ENCODE results near the gene SOX6. TPM values are rescaled to one million over a fixed set of nuclear protein-coding genes. Genes with fewer than 3 reads are reported as not detected.
"Not testable (repeated sequence)": the region's sequence is repeated elsewhere in the genome, so short reads cannot be mapped to it uniquely, and the experiment has no call there.

The SOX6 gene
- total and polyA plus RNA-seq, 12 donors = 0.80 to 43.0 (median 21.2) TPM

DNA sequence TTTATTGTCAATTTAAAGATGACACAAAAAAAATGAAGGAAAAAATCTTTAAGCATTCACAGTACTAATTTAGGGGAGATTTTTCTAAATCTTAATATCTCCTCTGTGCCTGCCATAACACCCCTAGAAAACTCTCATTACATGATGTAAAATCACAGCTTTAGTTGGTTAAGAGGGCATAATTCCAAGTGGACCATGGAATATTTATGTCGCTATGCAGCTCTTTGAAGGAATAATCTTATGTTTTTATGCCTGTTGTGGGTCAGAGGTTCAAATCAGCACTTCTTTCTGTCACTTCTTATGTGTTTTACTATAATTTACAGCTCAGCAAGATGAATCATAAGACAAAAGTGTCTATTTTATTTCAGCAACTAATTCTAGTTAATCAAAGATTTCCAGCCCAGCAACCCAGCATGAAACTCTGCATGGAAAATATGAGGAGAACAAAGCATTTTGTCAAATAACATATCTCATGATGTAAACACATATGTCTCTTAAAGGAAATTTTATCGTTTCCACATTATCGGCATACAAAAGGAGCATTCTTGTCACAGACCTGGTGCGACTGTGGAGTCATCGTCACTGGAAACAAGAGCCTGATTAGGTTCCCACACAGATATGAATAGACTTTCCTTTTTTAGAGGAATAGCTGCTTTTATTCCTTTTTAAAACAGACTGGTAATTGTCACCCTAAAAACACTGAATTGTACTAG, 274.8 kb downstream of the SOX6 start:
- Histone ChIP-seq H3K36me3 (peaks cover 0 to 8% (median 0%) of the 10 kb centered on the region in 9 donors), H3K27me3 (no peaks in the 10 kb centered on the region), H3K4me1 (peaks cover 0 to 21% (median 15%) of the 10 kb centered on the region in 9 donors), H3K9me3 (peaks cover 0 to 6% (median 0%) of the 10 kb centered on the region in 11 donors), H3K4me3 (peak overlapping the region in 1 of 10 donors; percentile 12), H3K27ac (peak overlapping the region in 5 of 10 donors; percentile 24 to 57 (median 31))
- intact Hi-C loops (cut with DNase I) = no loop called here
- ATAC-seq (peak in 3 of 8 donors; percentile 9 to 63 (median 38)), DNase-seq (no peak)
- WGBS, 2 donors = 66 to 68% methylated on average over 5 of the region's 5 CpGs
- TF ChIP-seq, protein P1, sequence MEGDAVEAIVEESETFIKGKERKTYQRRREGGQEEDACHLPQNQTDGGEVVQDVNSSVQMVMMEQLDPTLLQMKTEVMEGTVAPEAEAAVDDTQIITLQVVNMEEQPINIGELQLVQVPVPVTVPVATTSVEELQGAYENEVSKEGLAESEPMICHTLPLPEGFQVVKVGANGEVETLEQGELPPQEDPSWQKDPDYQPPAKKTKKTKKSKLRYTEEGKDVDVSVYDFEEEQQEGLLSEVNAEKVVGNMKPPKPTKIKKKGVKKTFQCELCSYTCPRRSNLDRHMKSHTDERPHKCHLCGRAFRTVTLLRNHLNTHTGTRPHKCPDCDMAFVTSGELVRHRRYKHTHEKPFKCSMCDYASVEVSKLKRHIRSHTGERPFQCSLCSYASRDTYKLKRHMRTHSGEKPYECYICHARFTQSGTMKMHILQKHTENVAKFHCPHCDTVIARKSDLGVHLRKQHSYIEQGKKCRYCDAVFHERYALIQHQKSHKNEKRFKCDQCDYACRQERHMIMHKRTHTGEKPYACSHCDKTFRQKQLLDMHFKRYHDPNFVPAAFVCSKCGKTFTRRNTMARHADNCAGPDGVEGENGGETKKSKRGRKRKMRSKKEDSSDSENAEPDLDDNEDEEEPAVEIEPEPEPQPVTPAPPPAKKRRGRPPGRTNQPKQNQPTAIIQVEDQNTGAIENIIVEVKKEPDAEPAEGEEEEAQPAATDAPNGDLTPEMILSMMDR (IDR thresholded peaks at IDR 0.05) = no peak

DNA sequence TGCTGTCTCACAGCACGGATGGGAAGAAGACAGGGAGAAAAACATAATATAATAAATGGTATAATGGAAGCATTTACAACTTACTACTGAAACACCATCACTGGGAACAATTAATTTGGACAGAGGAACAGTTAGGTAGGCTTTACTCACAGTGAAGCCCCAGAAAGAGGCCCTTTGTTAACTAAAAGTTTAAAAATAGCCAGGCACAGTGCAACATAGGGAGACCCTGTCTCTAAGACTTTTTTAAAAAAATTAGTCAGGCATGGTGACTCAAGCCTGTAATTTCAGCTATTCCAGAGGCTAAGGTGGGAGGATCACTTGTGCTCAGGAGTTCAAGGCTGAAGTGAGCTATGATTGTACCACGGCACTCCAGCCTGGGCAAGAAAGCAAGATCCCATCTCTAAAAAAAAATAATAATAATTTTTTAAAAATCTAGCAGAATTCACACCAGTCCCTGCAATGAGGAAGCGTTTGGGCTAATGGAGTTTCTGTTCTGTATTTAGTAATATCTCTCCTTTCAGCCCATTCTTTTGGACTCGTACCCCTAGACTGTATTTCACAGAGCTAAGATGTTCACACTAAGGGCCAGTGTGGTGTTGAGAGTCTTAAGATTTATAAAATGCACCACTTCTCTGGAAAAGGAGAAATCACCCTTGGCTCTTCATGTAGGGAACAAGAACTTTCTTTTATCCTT, 275.5 kb downstream of the SOX6 start:
- Histone ChIP-seq H3K27ac (peak overlapping the region in 4 of 10 donors; percentile 24 to 57 (median 39)), H3K27me3 (no peaks in the 10 kb centered on the region), H3K9me3 (peaks cover 0 to 6% (median 0%) of the 10 kb centered on the region in 11 donors), H3K4me3 (no peak overlapping the region), H3K4me1 (peaks cover 0 to 21% (median 15%) of the 10 kb centered on the region in 9 donors), H3K36me3 (peaks cover 0 to 8% (median 0%) of the 10 kb centered on the region in 9 donors)
- DNase-seq (no peak), ATAC-seq (no peak)
- intact Hi-C loops (cut with DNase I) = no loop called here
- 90 to 93% methylated on average over 4 of the region's 4 CpGs for WGBS, 2 donors
- TF ChIP-seq, protein P1 (IDR thresholded peaks at IDR 0.05) = no peak

DNA sequence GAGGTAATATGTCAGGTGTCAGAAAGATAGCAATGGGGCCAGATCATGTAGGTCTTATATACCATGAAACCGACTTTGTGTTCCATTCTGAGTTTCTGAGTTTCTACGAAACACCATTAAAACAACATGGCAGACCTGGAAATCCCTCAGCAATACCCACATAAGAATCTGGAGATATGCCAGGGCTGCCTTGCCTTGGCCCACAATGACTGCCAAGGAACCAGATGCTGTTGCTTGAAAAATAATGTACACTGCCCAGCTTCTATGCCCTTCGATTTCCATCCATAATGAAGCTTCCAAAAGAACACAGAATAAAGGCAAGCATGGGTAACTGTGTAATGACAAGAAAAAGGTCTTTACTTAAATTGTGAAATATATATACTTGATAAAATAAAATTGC, 277.4 kb downstream of the SOX6 start:
- no peak overlapping the region for H3K4me3 ChIP-seq
- WGBS, 2 donors = 93 to 99% methylated on average over 3 of the region's 3 CpGs
- DNase-seq (no peak), ATAC-seq (no peak)
- peaks cover 0 to 20% (median 0%) of the 10 kb centered on the region in 11 donors for H3K9me3 ChIP-seq
- peaks cover 0 to 8% (median 0%) of the 10 kb centered on the region in 9 donors for H3K36me3 ChIP-seq
- intact Hi-C loops (cut with DNase I) = no loop called here
- no peak overlapping the region for H3K27ac ChIP-seq
- TF ChIP-seq, protein P1 (IDR thresholded peaks at IDR 0.05) = no peak
- peaks cover 0 to 21% (median 15%) of the 10 kb centered on the region in 9 donors for H3K4me1 ChIP-seq
- H3K27me3 ChIP-seq = no peaks in the 10 kb centered on the region

DNA sequence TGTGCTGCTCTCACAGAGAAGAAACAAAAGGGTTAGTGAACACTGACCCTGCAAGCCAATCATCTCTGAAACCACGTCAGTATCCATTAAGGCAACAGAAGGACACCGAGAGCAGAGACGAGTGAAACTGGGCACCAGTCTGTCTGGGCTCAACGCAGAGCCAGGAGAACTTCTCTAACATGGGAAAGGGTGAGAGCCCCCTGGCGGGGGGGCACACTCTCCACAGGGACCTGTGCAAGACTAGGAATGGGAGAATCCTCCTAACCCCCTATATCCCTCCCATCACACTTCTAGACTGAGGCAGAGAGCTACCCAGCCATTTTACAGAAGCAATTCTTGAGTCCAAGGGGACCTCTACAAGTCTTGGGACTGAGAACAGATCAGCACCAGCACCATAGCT, 285.8 kb downstream of the SOX6 start:
- no peaks in the 10 kb centered on the region for H3K36me3 ChIP-seq
- intact Hi-C loops (cut with DNase I) = no loop called here
- peak in 1 of 8 donors; percentile 8 for ATAC-seq
- H3K27me3 ChIP-seq = no peaks in the 10 kb centered on the region
- WGBS, 2 donors = 89 to 97% methylated on average over 5 of the region's 5 CpGs
- TF ChIP-seq, protein P1 (IDR thresholded peaks at IDR 0.05) = no peak
- DNase-seq = no peak
- H3K4me3 ChIP-seq = no peak overlapping the region
- no peak overlapping the region for H3K27ac ChIP-seq
- peaks cover 0 to 17% (median 0%) of the 10 kb centered on the region in 11 donors for H3K9me3 ChIP-seq
- no peaks in the 10 kb centered on the region for H3K4me1 ChIP-seq

DNA sequence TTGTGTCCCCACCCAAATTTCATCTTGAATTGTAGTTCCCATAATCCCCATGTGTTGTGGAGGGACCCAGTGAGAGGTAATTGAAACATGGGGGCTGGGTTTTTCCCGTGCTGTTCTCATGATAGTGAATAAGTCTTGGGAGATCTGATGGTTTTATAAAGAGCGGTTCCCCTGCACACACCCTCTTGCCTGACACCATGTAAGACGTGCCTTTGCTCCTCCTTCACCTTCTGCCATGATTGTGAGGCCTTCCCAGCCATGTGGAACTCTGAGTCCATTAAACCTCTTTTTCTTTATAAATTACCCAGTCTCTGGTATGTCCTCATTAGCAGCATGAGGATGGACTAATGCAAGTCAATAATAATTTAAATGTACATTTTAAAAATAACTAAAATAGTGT, 289.1 kb downstream of the SOX6 start:
- WGBS, 2 donors = 81 to 93% methylated on average over 3 of the region's 3 CpGs
- ATAC-seq; H3K4me3 ChIP-seq; H3K27me3 ChIP-seq; H3K27ac ChIP-seq; H3K4me1 ChIP-seq; H3K9me3 ChIP-seq; intact Hi-C loops (cut with DNase I); H3K36me3 ChIP-seq; DNase-seq: not testable (repeated sequence)
